HepG2 (cell line): ENCODE data around the gene CARS2. TPM values are rescaled to one million over a fixed set of nuclear protein-coding genes. Genes with fewer than 3 reads are reported as not detected.

Experiments used
- ATAC-seq: fragments of 200-7000 bp; cut with Tn5 transposase; 3 replicates; pipeline ENCODE4 v1.9.1; 2020; ENCODE audit warnings: mild to moderate bottlenecking, moderate library complexity
- Bru-seq: library from RNA; stranded (reverse); fragments of 400-500 nt; gene quantifications from one replicate; lab custom pipeline; 2021; lab: Mats Ljungman, UMichigan
- BruChase-seq, 2 experiments: library from RNA; stranded (reverse); fragments of 400-500 nt; gene quantifications; one replicate each; lab custom pipeline; 2021; lab: Mats Ljungman, UMichigan
- BruUV-seq: library from RNA; stranded (reverse); fragments of 400-500 nt; replicated peaks from 2 replicates; lab custom pipeline; 2021; lab: Mats Ljungman, UMichigan
- CTCF ChIA-PET: fragments of 300-600 bp; formaldehyde crosslinking; extraction: SDS; loops from one replicate; lab custom pipeline; 2021; ENCODE audit warnings: low total read pairs, inconsistent platforms, low intra/inter-chr PET ratio; lab: Yijun Ruan, JAX
- POLR2A ChIA-PET: fragments of 350-600 bp; sonication (Branson Sonifier 250); formaldehyde crosslinking; loops from one replicate; lab custom pipeline; 2020; ENCODE audit warnings: antibody characterized with exemption, inconsistent platforms; lab: Yijun Ruan, JAX
- DNase-seq: peaks from one replicate; pipeline ENCODE4 v3.0.0-alpha.2; 2015; ENCODE audit warnings: low spot score
- FAIRE-seq: peaks from 3 replicates; lab custom pipeline; 2011; peaks lifted over from hg19 to GRCh38; lab: Jason Lieb, UNC
- H2AFZ ChIP-seq: one replicate; pipeline ENCODE4 v1.6.1; 2011; ENCODE audit warnings: low read length, inconsistent platforms
- H3K27ac ChIP-seq: fragments of 300-600 bp; 3 replicates; pipeline ENCODE4 v1.8.0; 2011; ENCODE audit warnings: mixed run types, mild to moderate bottlenecking, mixed read lengths, low read length, inconsistent platforms; ENCODE audit not compliant: insufficient read depth; ENCODE audit errors: extremely low read length
- H3K27me3 ChIP-seq, 2 experiments: fragments of 200-600 bp in 1 of 2; 2 replicates in 1 of 2; 3 replicates in 1 of 2; pipeline versions ENCODE4 v1.6.0 to v1.8.0; 2011; ENCODE audit warnings: low read length in 2 of 2, mild to moderate bottlenecking in 2 of 2, moderate library complexity in 2 of 2, inconsistent platforms in 1 of 2; ENCODE audit not compliant: insufficient read depth in 2 of 2, control insufficient read depth in 1 of 2
- H3K36me3 ChIP-seq, 2 experiments: fragments of 200-600 bp in 1 of 2; replicated peaks in 1 of 2; 2 replicates in 1 of 2; 3 replicates in 1 of 2; pipeline versions ENCODE4 v1.5.1 to v1.8.0; 2011; ENCODE audit warnings: low read length in 2 of 2, inconsistent platforms in 1 of 2; ENCODE audit not compliant: insufficient read depth in 2 of 2, control insufficient read depth in 1 of 2
- H3K4me1 ChIP-seq: 2 replicates; pipeline ENCODE4 v1.5.1; 2012; ENCODE audit warnings: low read length, inconsistent platforms; ENCODE audit not compliant: insufficient read depth
- H3K4me2 ChIP-seq: 2 replicates; pipeline ENCODE4 v1.6.0; 2011; ENCODE audit warnings: low read depth, low read length, inconsistent platforms
- H3K4me3 ChIP-seq, 3 experiments: fragments of 200-600 bp in 1 of 3; sonication (generic), shearing (Covaris generic) in 1 of 3; replicated peaks in 1 of 3; 2 replicates each; pipeline ENCODE4 v1.5.1; 2011 to 2016; ENCODE audit warnings: low read length in 3 of 3, inconsistent platforms in 2 of 3, low read depth in 2 of 3, mild to moderate bottlenecking in 2 of 3, control low read depth in 1 of 3, mixed read lengths in 1 of 3; ENCODE audit not compliant: insufficient read depth in 1 of 3
- H3K79me2 ChIP-seq: one replicate; pipeline ENCODE4 v1.6.1; 2011; ENCODE audit warnings: low read length, inconsistent platforms; ENCODE audit not compliant: insufficient read depth
- H3K9ac ChIP-seq: 2 replicates; pipeline ENCODE4 v1.6.0; 2011; ENCODE audit warnings: mild to moderate bottlenecking, low read depth, low read length, inconsistent platforms; ENCODE audit not compliant: insufficient read depth
- H3K9me3 ChIP-seq: 2 replicates; pipeline ENCODE4 v1.5.1; 2012; ENCODE audit warnings: mild to moderate bottlenecking, low read length
- H4K20me1 ChIP-seq: 2 replicates; pipeline ENCODE4 v1.6.0; 2011; ENCODE audit warnings: inconsistent platforms, mild to moderate bottlenecking, low read length, moderate library complexity; ENCODE audit not compliant: insufficient read depth
- HDAC6 ChIP-seq: fragments of 200-600 bp; sonication (generic); IDR thresholded peaks from 2 replicates; pipeline ENCODE4 v1.7.0; 2017; ENCODE audit warnings: mild to moderate bottlenecking, antibody characterized with exemption, low read length, low read depth
- HMG20B ChIP-seq: conservative IDR thresholded peaks from 2 replicates; pipeline ENCODE4 v1.6.1; 2016; ENCODE audit warnings: missing genetic modification reagents, missing compliant biosample characterization
- MXD4 ChIP-seq: IDR thresholded peaks from 2 replicates; pipeline ENCODE4 v1.6.1; 2016; ENCODE audit warnings: mild to moderate bottlenecking, missing biosample characterization, missing genetic modification reagents
- RBM22 ChIP-seq: fragments of 200-400 bp; formaldehyde crosslinking; optimal IDR thresholded peaks from 2 replicates; pipeline ENCODE3; 2017; ENCODE audit warnings: mild to moderate bottlenecking, low read length, moderate library complexity
- TARDBP ChIP-seq: sonication (generic); formaldehyde crosslinking; IDR thresholded peaks from 2 replicates; pipeline ENCODE4 v1.8.0; 2022; ENCODE audit warnings: mild to moderate bottlenecking, missing genetic modification reagents
- ZFP62 ChIP-seq: sonication (generic); formaldehyde crosslinking; IDR thresholded peaks from 2 replicates; pipeline ENCODE4 v1.4.0; 2020; ENCODE audit warnings: missing genetic modification reagents
- ZNF546 ChIP-seq: sonication (generic); formaldehyde crosslinking; conservative IDR thresholded peaks from 2 replicates; pipeline ENCODE4 v1.8.1; 2023; ENCODE audit warnings: mild to moderate bottlenecking, missing genetic modification reagents
- ZSCAN20 ChIP-seq: sonication (generic); formaldehyde crosslinking; IDR thresholded peaks from 2 replicates; pipeline ENCODE4 v1.4.0; 2020; ENCODE audit warnings: missing genetic modification reagents, mild to moderate bottlenecking, borderline replicate concordance
- WGBS: methylation state at CpG from one replicate; pipeline ENCODE4 v1.1.6; 2017; ENCODE audit warnings: low lambda C conversion rate; 5-methylcytosine and 5-hydroxymethylcytosine counted together
- in situ Hi-C: cut with HindIII; loops from 2 replicates; pipeline ENCODE4 v1.10.0; 2017; ENCODE audit warnings: low pct_unique_long_range_greater_than_20kb; ENCODE audit not compliant: extremely low pct_ligation_motif_present
- intact Hi-C: fragments of 100-400 bp; cut with micrococcal nuclease; formaldehyde crosslinking; loops from one replicate; pipeline ENCODE4 v1.10.0; 2022; ENCODE audit not compliant: unreplicated experiment
- long read RNA-seq, 2 experiments: library from RNA in 1 of 2; library from polyadenylated mRNA in 1 of 2; stranded (forward) in 1 of 2; unstranded in 1 of 2; transcript quantifications; one replicate each; pipeline ENCODE4 v2.0.0, GENCODE V29; 2019 to 2022
- polyA minus RNA-seq, 3 experiments: library from RNA; depleted of rRNA, polyadenylated mRNA; stranded (reverse); fragments of >200 nt; gene quantifications; 2 replicates each; pipeline ENCODE4 v1.2.3, GENCODE V29; 2011; ENCODE audit warnings: low replicate concordance in 1 of 3
- polyA plus RNA-seq, 8 experiments: library from polyadenylated mRNA; depleted of rRNA in 3 of 8; stranded (reverse) in 7 of 8; unstranded in 1 of 8; fragments of >200 nt; fragmentation: Illumina TruSeq in 4 of 8; extraction: Trizol in 4 of 8; gene quantifications; 2 replicates each; pipeline versions ENCODE4 v1.2.1 to v1.2.3, GENCODE V29; 2011 to 2016; ENCODE audit warnings: low read depth in 4 of 8, missing spikeins in 1 of 8, mixed read lengths in 1 of 8; ENCODE audit not compliant: insufficient read depth in 1 of 8
- total RNA-seq, 5 experiments: library from RNA; depleted of rRNA; stranded (reverse); fragments of >200 nt; fragmentation: Illumina TruSeq; extraction: Trizol; gene quantifications; 2 replicates each; pipeline ENCODE4 v1.2.3, GENCODE V29; 2016; ENCODE audit warnings: low read depth in 1 of 5
- TF ChIP-seq, protein P1 (sequence below): sonication (generic); formaldehyde crosslinking; IDR thresholded peaks from 2 replicates; pipeline ENCODE4 v1.5.1; 2020; ENCODE audit warnings: mild to moderate bottlenecking, missing genetic modification reagents, moderate library complexity

CARS2 gene, protein sequence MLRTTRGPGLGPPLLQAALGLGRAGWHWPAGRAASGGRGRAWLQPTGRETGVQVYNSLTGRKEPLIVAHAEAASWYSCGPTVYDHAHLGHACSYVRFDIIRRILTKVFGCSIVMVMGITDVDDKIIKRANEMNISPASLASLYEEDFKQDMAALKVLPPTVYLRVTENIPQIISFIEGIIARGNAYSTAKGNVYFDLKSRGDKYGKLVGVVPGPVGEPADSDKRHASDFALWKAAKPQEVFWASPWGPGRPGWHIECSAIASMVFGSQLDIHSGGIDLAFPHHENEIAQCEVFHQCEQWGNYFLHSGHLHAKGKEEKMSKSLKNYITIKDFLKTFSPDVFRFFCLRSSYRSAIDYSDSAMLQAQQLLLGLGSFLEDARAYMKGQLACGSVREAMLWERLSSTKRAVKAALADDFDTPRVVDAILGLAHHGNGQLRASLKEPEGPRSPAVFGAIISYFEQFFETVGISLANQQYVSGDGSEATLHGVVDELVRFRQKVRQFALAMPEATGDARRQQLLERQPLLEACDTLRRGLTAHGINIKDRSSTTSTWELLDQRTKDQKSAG
- total RNA-seq (2016; rRNA removed; fragmentation: Illumina TruSeq; extraction: Trizol) (54.3 and 59.3 TPM in 2 replicates), polyA plus RNA-seq (2011; rRNA removed) (41.1 and 41.7 TPM in 2 replicates), polyA minus RNA-seq (2011; rRNA and poly(A)+ RNA removed; ENCODE audit: low replicate concordance) (31.3 and 59.3 TPM in 2 replicates), Bru-seq, nascent RNA (percentile 77 among the genes with signal in this experiment), BruChase-seq, experiment 1, labeled RNA remaining after a 6-hour chase (percentile 71 among the genes with signal in this experiment), BruChase-seq, experiment 2, labeled RNA remaining after a 2-hour chase (percentile 79 among the genes with signal in this experiment)
- 48.8 and 53.1 TPM in 2 replicates for total RNA-seq (2016; cell fraction: cytosol; rRNA removed; fragmentation: Illumina TruSeq; extraction: Trizol; ENCODE audit: low read depth)
- total RNA-seq (2016; cell fraction: insoluble cytoplasmic fraction; rRNA removed; fragmentation: Illumina TruSeq; extraction: Trizol), result 55.5 and 59.7 TPM in 2 replicates
- total RNA-seq (2016; cell fraction: membrane; rRNA removed; fragmentation: Illumina TruSeq; extraction: Trizol), result 58.9 and 63.9 TPM in 2 replicates
- 53.4 and 63.0 TPM in 2 replicates for total RNA-seq (2016; cell fraction: nucleus; rRNA removed; fragmentation: Illumina TruSeq; extraction: Trizol)
- 28.6 and 35.9 TPM in 2 replicates for polyA plus RNA-seq (2011; cell fraction: cytosol; rRNA removed)
- 164 and 213 TPM in 2 replicates for polyA plus RNA-seq (2011; cell fraction: nucleus; rRNA removed)
- polyA plus RNA-seq (2012), result 23.6 and 24.3 TPM in 2 replicates
- polyA plus RNA-seq (2016; cell fraction: cytosol; fragmentation: Illumina TruSeq; extraction: Trizol; ENCODE audit: low read depth), result 51.4 and 54.6 TPM in 2 replicates
- polyA plus RNA-seq (2016; cell fraction: insoluble cytoplasmic fraction; fragmentation: Illumina TruSeq; extraction: Trizol; ENCODE audit: low read depth), result 53.7 and 56.0 TPM in 2 replicates
- 55.8 and 58.6 TPM in 2 replicates for polyA plus RNA-seq (2016; cell fraction: membrane; fragmentation: Illumina TruSeq; extraction: Trizol; ENCODE audit: low read depth)
- polyA plus RNA-seq (2016; cell fraction: nucleus; fragmentation: Illumina TruSeq; extraction: Trizol; ENCODE audit: insufficient read depth, low read depth), result 98.7 and 98.9 TPM in 2 replicates
- 12.7 and 18.4 TPM in 2 replicates for polyA minus RNA-seq (2011; cell fraction: cytosol; rRNA and poly(A)+ RNA removed)
- polyA minus RNA-seq (2011; cell fraction: nucleus; rRNA and poly(A)+ RNA removed), result 74.3 and 83.8 TPM in 2 replicates
- long read RNA-seq, experiment 1, partial matches to known transcripts, result 6 of 9 reads
- long read RNA-seq, experiment 1, other reads (novel, unspliced or antisense), result 1 of 9 reads
- long read RNA-seq, experiment 2, transcript CARS2-201 (15 exons, 1,879 nt), result major isoform, 43 of 73 reads
- long read RNA-seq, experiment 2, partial matches to known transcripts, result 5 of 73 reads
- long read RNA-seq, experiment 2, other reads (novel, unspliced or antisense), result 24 of 73 reads

DNA sequence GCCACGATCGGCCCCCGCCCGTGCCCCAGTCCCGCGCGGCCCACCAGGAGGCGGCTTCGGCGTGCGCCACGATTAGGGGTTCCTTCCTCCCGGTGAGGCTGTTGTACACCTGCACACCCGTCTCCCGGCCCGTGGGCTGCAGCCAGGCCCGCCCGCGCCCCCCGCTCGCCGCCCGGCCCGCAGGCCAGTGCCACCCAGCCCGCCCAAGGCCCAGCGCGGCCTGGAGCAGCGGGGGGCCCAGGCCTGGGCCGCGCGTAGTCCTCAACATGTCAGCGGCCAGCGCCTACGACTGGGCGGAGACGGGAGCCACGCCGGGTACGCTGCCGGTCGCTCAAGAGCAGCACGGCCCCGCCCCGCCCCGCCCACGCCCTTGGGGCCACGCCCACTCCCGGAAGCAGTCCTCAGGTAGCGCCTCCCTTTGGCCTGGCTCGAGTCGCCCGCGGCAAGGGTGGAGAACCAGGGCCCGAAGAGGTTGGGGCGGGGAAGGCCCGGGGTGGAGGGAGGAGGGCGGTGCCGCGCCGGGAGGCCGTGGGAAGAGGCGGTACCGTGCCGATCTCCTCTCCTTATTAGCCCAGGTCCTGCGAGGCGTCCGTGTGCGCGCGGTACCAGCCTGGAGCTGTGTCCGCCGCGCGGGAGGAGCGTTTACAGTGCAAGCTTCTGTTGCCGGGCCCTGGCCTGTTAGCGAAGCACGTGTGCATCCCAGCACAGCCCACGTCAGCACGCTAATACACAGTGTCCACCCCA, at the start of gene CARS2:
CARS2 (minus strand) TSS at position 291 of the 744 bp plus-strand sequence; CDS start at position 268, 23 bp downstream.
- H3K9ac ChIP-seq, result peak within 1 kb of the TSS; percentile 91
- no peaks in the 10 kb centered on the region for H4K20me1 ChIP-seq
- peak; percentile 98 for ATAC-seq
- BruUV-seq, result no TSS peak
- H3K4me1 ChIP-seq, result peaks cover 58% of the 10 kb centered on the region
- WGBS, result 0% methylated on average over 14 of the region's 80 CpGs
- ChIA-PET POLR2A (interaction anchor here (0.8 to 1.4 kb wide), 6 partner anchors 9 to 209 kb away, joined by 3 to 21 read pairs (median 4); partner anchors contain the start of genes ANKRD10 and NAXD), CTCF (no interaction called here)
- peak within 1 kb of the TSS; percentile 73 for H3K27ac ChIP-seq
- intact Hi-C loops, result no loop called here
- peaks cover 17% of the 10 kb centered on the region for H3K79me2 ChIP-seq
- peak; percentile 94 for DNase-seq
- H3K4me2 ChIP-seq, result peak within 1 kb of the TSS; percentile 96
- no peak within 1 kb of the TSS for H2AFZ ChIP-seq
- in situ Hi-C loops, result loop anchor here (10.0 kb wide), 1 partner anchor 209 kb away; the partner anchor contains the start of gene ANKRD10
- FAIRE-seq, result peak; percentile 80
- H3K27me3 ChIP-seq, result no peaks in the 10 kb centered on the region; a peak in 1 of 5 replicates
- no peaks in the 10 kb centered on the region for H3K9me3 ChIP-seq
- H3K4me3 ChIP-seq, result peak within 1 kb of the TSS; percentile 72 to 97 (median 92)
- peaks cover under 1 to 13% of the 10 kb centered on the region in 2 experiments; a peak in 4 of 5 replicates for H3K36me3 ChIP-seq
- TF ChIP-seq, protein P1, sequence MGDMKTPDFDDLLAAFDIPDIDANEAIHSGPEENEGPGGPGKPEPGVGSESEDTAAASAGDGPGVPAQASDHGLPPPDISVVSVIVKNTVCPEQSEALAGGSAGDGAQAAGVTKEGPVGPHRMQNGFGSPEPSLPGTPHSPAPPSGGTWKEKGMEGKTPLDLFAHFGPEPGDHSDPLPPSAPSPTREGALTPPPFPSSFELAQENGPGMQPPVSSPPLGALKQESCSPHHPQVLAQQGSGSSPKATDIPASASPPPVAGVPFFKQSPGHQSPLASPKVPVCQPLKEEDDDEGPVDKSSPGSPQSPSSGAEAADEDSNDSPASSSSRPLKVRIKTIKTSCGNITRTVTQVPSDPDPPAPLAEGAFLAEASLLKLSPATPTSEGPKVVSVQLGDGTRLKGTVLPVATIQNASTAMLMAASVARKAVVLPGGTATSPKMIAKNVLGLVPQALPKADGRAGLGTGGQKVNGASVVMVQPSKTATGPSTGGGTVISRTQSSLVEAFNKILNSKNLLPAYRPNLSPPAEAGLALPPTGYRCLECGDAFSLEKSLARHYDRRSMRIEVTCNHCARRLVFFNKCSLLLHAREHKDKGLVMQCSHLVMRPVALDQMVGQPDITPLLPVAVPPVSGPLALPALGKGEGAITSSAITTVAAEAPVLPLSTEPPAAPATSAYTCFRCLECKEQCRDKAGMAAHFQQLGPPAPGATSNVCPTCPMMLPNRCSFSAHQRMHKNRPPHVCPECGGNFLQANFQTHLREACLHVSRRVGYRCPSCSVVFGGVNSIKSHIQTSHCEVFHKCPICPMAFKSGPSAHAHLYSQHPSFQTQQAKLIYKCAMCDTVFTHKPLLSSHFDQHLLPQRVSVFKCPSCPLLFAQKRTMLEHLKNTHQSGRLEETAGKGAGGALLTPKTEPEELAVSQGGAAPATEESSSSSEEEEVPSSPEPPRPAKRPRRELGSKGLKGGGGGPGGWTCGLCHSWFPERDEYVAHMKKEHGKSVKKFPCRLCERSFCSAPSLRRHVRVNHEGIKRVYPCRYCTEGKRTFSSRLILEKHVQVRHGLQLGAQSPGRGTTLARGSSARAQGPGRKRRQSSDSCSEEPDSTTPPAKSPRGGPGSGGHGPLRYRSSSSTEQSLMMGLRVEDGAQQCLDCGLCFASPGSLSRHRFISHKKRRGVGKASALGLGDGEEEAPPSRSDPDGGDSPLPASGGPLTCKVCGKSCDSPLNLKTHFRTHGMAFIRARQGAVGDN, result peak; percentile 87
- TF ChIP-seq HDAC6, result no peak
- peak; percentile 38; the same call in 1 of the 2 replicates for TF ChIP-seq MXD4
- 0 out of 2 replicates have a peak, but pooled peaks have one; percentile 14 for TF ChIP-seq HMG20B (CRISPR knock-in tag)
- TF ChIP-seq RBM22, result no peak
- no peak for TF ChIP-seq ZSCAN20
- TF ChIP-seq TARDBP (CRISPR knock-in tag), result peak; percentile 35; the same call in 1 of the 2 replicates
- TF ChIP-seq ZFP62, result no peak
- TF ChIP-seq ZNF546 (CRISPR knock-in tag), result no peak
